Ovary (tissue), 9 donors: ENCODE data around the gene TEX47. TPM values are rescaled to one million over a fixed set of nuclear protein-coding genes. Genes with fewer than 3 reads are reported as not detected.

Experiments
- DNase-seq, 5 donors: peaks; one replicate each; pipeline ENCODE4 v3.0.0-alpha.2; 2019 to 2020
- H3K27ac ChIP-seq, 2 donors: fragments of 200-600 bp; one replicate each; pipeline versions ENCODE4 v1.5.1 to v1.8.0; 2019 to 2022
- H3K27me3 ChIP-seq: fragments of 200-600 bp; one replicate; pipeline ENCODE4 v1.8.0; 2022
- H3K36me3 ChIP-seq: fragments of 200-600 bp; sonication (generic); one replicate; pipeline ENCODE4 v1.5.1; 2019
- H3K4me1 ChIP-seq: one replicate; pipeline ENCODE4 v1.8.1; 2013; ENCODE audit warnings: mild to moderate bottlenecking, moderate library complexity; ENCODE audit not compliant: insufficient read depth
- H3K4me3 ChIP-seq: fragments of 200-600 bp; sonication (generic); one replicate; pipeline ENCODE4 v1.5.1; 2017
- H3K9me3 ChIP-seq, 2 donors: fragments of 200-600 bp in 1 of 2; sonication (generic) in 1 of 2; one replicate each; pipeline versions ENCODE4 v1.5.1 to v1.8.1; 2013 to 2019; ENCODE audit warnings: mild to moderate bottlenecking in 1 of 2, moderate library complexity in 1 of 2
- CTCF ChIP-seq, 3 donors: fragments of 450-650 bp in 2 of 3; fragments of 200-600 bp in 1 of 3; IDR thresholded peaks; one replicate each; pipeline versions ENCODE4 v1.5.1 to v1.8.0; 2016 to 2022; ENCODE audit warnings: antibody characterized with exemption in 3 of 3, mild to moderate bottlenecking in 1 of 3
- EP300 ChIP-seq: sonication (generic); formaldehyde crosslinking; IDR thresholded peaks from one replicate; pipeline ENCODE4 v1.6.1; 2017; ENCODE audit warnings: antibody characterized with exemption
- POLR2A ChIP-seq: fragments of 450-650 bp; IDR thresholded peaks from one replicate; pipeline ENCODE4 v1.6.1; 2017; ENCODE audit warnings: antibody characterized with exemption, mild to moderate bottlenecking, moderate library complexity
- WGBS, 3 donors: extraction: QIAGEN DNeasy Blood & Tissue Kit in 1 of 3; methylation state at CpG; one replicate each; pipeline versions ENCODE4 v1.1.5 to v1.1.7; 2013 to 2017; 5-methylcytosine and 5-hydroxymethylcytosine counted together
- intact Hi-C, 4 donors: fragments of 100-400 bp; cut with DNase I; formaldehyde crosslinking; loops; one replicate each; pipeline versions ENCODE4 v1.11.0 to v1.15.1; 2022 to 2023
- polyA plus RNA-seq, 2 donors: library from polyadenylated mRNA; stranded (reverse); fragments of 200-250 nt in 1 of 2; fragments of 350-450 nt in 1 of 2; fragmentation: Illumina TruSeq in 1 of 2; extraction: RNeasy Lipid Tissue Mini Kit (QIAGEN cat#74804) in 1 of 2; gene quantifications; one replicate each; pipeline ENCODE4 v1.2.3, GENCODE V29; 2013 to 2014
- small RNA-seq: library from RNA; depleted of rRNA; stranded (forward); fragments of <200 nt; gene quantifications from one replicate; pipeline ENCODE3, GENCODE V24; 2016
- total RNA-seq, 7 donors: library from RNA; depleted of rRNA in 2 of 7; stranded (reverse); fragments of >200 nt in 2 of 7; fragmentation: NEBNext Ultra II Directional in 3 of 7; extraction: Animal tissue kit (Norgen Biotek cat#: 25700) in 3 of 7; gene quantifications; one replicate each; pipeline versions ENCODE4 v1.1.0 to v1.2.4, GENCODE V29; 2016 to 2023
- donor health status: DM: no; HTN: no; CAD: no; lungs with moderate emphysema.
- donor health status: DM: no; HTN: no; CAD: no.
- donor health status: Bipolar disorder and iron deficiency.
- donor health status: DM: yes; HTN: yes; CAD: no.
- donor health status: DM: no; HTN: no; CAD: no.
- donor health status: DM: yes; HTN: yes; CAD: no.

The TEX47 gene
- total and polyA plus RNA-seq, 9 donors, result not detected

DNA sequence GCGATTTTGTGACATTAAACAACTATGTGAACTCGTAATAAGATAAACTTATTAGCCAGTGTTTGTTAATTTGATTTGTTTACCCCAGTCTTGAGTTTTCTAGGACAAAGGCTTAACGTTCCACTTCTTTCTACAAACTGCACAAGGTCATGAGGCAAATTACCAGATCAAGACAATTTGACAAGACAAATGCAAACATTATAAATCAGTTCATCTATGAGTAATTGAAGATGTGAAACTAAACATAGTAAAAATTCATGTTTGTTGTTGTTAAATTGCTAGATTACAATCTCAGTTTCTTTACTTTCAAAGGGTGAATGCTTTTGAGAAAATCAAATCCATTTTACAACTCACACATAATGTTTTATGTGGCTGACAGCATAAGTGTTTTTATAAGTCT, 49.4 kb downstream of the TEX47 start:
- Histone ChIP-seq H3K4me1 (no peaks in the 10 kb centered on the region), H3K9me3 (no peaks in the 10 kb centered on the region), H3K36me3 (no peaks in the 10 kb centered on the region), H3K27ac (no peak overlapping the region), H3K4me3 (no peak overlapping the region), H3K27me3 (no peaks in the 10 kb centered on the region)
- no peak for DNase-seq
- 53 to 64% (median 60%) methylated on average over 3 of the region's 3 CpGs for WGBS, 3 donors
- intact Hi-C loops, result no loop called here
- TF ChIP-seq EP300 (no peak), CTCF (IDR thresholded peaks at IDR 0.05) (no peak), POLR2A (no peak)

Small RNAs within 50 kb of the gene (small RNA-seq; reads per million reads assigned to genes)
- not detected for gene AC002127.1

Other genes with a start within 250 kb of the TEX47 start
- gene ZNF804B, start 36.0 kb downstream of the TEX47 start, total RNA-seq, result under 1 TPM in 3 of 7 donors, not detected in 4; 0.08 to 0.28 (median 0.25) TPM
- gene ZNF804B, start 36.0 kb downstream of the TEX47 start, polyA plus RNA-seq, result not detected